Astrocyte (in vitro differentiated cells and primary cell): ENCODE results near the gene PARM1.

Experiments used
- EZH2 ChIP-seq: IDR thresholded peaks from 2 replicates; pipeline ENCODE4 v1.6.1; 2012; ENCODE audit warnings: mild to moderate bottlenecking, low read length, inconsistent platforms; ENCODE audit not compliant: insufficient read depth
- TF ChIP-seq, protein P1 (sequence below): IDR thresholded peaks from 2 replicates; pipeline ENCODE4 v1.5.1; 2011; ENCODE audit warnings: low read depth, mild to moderate bottlenecking, inconsistent platforms, low read length, moderate library complexity; ENCODE audit not compliant: insufficient read depth

DNA sequence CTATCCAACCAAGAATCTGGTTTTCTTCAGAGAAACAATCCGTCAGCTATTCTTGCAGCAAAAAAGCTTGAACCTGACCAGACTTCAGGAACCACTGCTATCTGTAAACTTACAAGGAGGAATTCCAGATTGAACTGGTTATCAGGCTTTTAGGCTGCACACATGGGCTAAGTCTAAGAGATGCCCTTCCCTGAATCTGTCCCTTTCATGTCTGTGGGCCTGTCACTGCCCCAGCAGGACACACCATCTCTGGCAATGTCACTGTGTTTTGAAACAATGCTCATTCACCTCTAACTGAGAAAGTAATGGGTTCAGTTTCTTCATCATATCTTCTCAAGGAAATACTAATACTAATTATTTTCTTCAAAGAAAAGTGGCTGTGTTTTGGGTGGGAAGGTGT is 72.8 kb downstream of the PARM1 start:
- TF ChIP-seq, protein P1, sequence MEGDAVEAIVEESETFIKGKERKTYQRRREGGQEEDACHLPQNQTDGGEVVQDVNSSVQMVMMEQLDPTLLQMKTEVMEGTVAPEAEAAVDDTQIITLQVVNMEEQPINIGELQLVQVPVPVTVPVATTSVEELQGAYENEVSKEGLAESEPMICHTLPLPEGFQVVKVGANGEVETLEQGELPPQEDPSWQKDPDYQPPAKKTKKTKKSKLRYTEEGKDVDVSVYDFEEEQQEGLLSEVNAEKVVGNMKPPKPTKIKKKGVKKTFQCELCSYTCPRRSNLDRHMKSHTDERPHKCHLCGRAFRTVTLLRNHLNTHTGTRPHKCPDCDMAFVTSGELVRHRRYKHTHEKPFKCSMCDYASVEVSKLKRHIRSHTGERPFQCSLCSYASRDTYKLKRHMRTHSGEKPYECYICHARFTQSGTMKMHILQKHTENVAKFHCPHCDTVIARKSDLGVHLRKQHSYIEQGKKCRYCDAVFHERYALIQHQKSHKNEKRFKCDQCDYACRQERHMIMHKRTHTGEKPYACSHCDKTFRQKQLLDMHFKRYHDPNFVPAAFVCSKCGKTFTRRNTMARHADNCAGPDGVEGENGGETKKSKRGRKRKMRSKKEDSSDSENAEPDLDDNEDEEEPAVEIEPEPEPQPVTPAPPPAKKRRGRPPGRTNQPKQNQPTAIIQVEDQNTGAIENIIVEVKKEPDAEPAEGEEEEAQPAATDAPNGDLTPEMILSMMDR, result no peak
- no peak for TF ChIP-seq EZH2
